HepG2 (cell line): Measurements from ENCODE around the gene PDHX. TPM values are rescaled to one million over a fixed set of nuclear protein-coding genes. Genes with fewer than 3 reads are reported as not detected.

ENCODE experiments used
- ATAC-seq: fragments of 200-7000 bp; cut with Tn5 transposase; 3 replicates; pipeline ENCODE4 v1.9.1; 2020; ENCODE audit warnings: mild to moderate bottlenecking, moderate library complexity
- BruUV-seq: library from RNA; stranded (reverse); fragments of 400-500 nt; replicated peaks from 2 replicates; lab custom pipeline; 2021; lab: Mats Ljungman, UMichigan
- CTCF ChIA-PET: fragments of 300-600 bp; formaldehyde crosslinking; extraction: SDS; loops from one replicate; lab custom pipeline; 2021; ENCODE audit warnings: low total read pairs, inconsistent platforms, low intra/inter-chr PET ratio; lab: Yijun Ruan, JAX
- POLR2A ChIA-PET: fragments of 350-600 bp; sonication (Branson Sonifier 250); formaldehyde crosslinking; loops from one replicate; lab custom pipeline; 2020; ENCODE audit warnings: antibody characterized with exemption, inconsistent platforms; lab: Yijun Ruan, JAX
- DNase-seq: peaks from one replicate; pipeline ENCODE4 v3.0.0-alpha.2; 2015; ENCODE audit warnings: low spot score
- FAIRE-seq: peaks from 3 replicates; lab custom pipeline; 2011; peaks lifted over from hg19 to GRCh38; lab: Jason Lieb, UNC
- H2AFZ ChIP-seq: one replicate; pipeline ENCODE4 v1.6.1; 2011; ENCODE audit warnings: low read length, inconsistent platforms
- H3K27ac ChIP-seq: fragments of 300-600 bp; 3 replicates; pipeline ENCODE4 v1.8.0; 2011; ENCODE audit warnings: mixed run types, mild to moderate bottlenecking, mixed read lengths, low read length, inconsistent platforms; ENCODE audit not compliant: insufficient read depth; ENCODE audit errors: extremely low read length
- H3K27me3 ChIP-seq, 2 experiments: fragments of 200-600 bp in 1 of 2; 2 replicates in 1 of 2; 3 replicates in 1 of 2; pipeline versions ENCODE4 v1.6.0 to v1.8.0; 2011; ENCODE audit warnings: low read length in 2 of 2, mild to moderate bottlenecking in 2 of 2, moderate library complexity in 2 of 2, inconsistent platforms in 1 of 2; ENCODE audit not compliant: insufficient read depth in 2 of 2, control insufficient read depth in 1 of 2
- H3K36me3 ChIP-seq, 2 experiments: fragments of 200-600 bp in 1 of 2; replicated peaks in 1 of 2; 2 replicates in 1 of 2; 3 replicates in 1 of 2; pipeline versions ENCODE4 v1.5.1 to v1.8.0; 2011; ENCODE audit warnings: low read length in 2 of 2, inconsistent platforms in 1 of 2; ENCODE audit not compliant: insufficient read depth in 2 of 2, control insufficient read depth in 1 of 2
- H3K4me1 ChIP-seq: 2 replicates; pipeline ENCODE4 v1.5.1; 2012; ENCODE audit warnings: low read length, inconsistent platforms; ENCODE audit not compliant: insufficient read depth
- H3K4me2 ChIP-seq: 2 replicates; pipeline ENCODE4 v1.6.0; 2011; ENCODE audit warnings: low read depth, low read length, inconsistent platforms
- H3K4me3 ChIP-seq, 3 experiments: fragments of 200-600 bp in 1 of 3; sonication (generic), shearing (Covaris generic) in 1 of 3; replicated peaks in 1 of 3; 2 replicates each; pipeline ENCODE4 v1.5.1; 2011 to 2016; ENCODE audit warnings: low read length in 3 of 3, inconsistent platforms in 2 of 3, low read depth in 2 of 3, mild to moderate bottlenecking in 2 of 3, control low read depth in 1 of 3, mixed read lengths in 1 of 3; ENCODE audit not compliant: insufficient read depth in 1 of 3
- H3K79me2 ChIP-seq: one replicate; pipeline ENCODE4 v1.6.1; 2011; ENCODE audit warnings: low read length, inconsistent platforms; ENCODE audit not compliant: insufficient read depth
- H3K9ac ChIP-seq: 2 replicates; pipeline ENCODE4 v1.6.0; 2011; ENCODE audit warnings: mild to moderate bottlenecking, low read depth, low read length, inconsistent platforms; ENCODE audit not compliant: insufficient read depth
- H3K9me3 ChIP-seq: 2 replicates; pipeline ENCODE4 v1.5.1; 2012; ENCODE audit warnings: mild to moderate bottlenecking, low read length
- H4K20me1 ChIP-seq: 2 replicates; pipeline ENCODE4 v1.6.0; 2011; ENCODE audit warnings: inconsistent platforms, mild to moderate bottlenecking, low read length, moderate library complexity; ENCODE audit not compliant: insufficient read depth
- CENPT ChIP-seq: sonication (generic); formaldehyde crosslinking; IDR thresholded peaks from 2 replicates; pipeline ENCODE4 v1.8.0; 2022; ENCODE audit warnings: low read depth, mild to moderate bottlenecking, moderate library complexity, missing genetic modification reagents
- JUN ChIP-seq: sonication (generic); formaldehyde crosslinking; IDR thresholded peaks from 2 replicates; pipeline ENCODE4 v1.4.0; 2020; ENCODE audit warnings: mild to moderate bottlenecking, missing genetic modification reagents
- MIER2 ChIP-seq: IDR thresholded peaks from 2 replicates; pipeline ENCODE4 v1.6.1; 2016; ENCODE audit warnings: missing biosample characterization, missing genetic modification reagents
- POLR2G ChIP-seq: fragments of 200-400 bp; formaldehyde crosslinking; IDR thresholded peaks from 2 replicates; pipeline ENCODE4 v1.6.1; 2018; ENCODE audit warnings: mild to moderate bottlenecking, low read depth, low read length, moderate library complexity
- RELA ChIP-seq: sonication (generic); formaldehyde crosslinking; IDR thresholded peaks from 2 replicates; pipeline ENCODE4 v1.4.0; 2020; ENCODE audit warnings: missing genetic modification reagents
- SMARCC2 ChIP-seq: fragments of 450-650 bp; IDR thresholded peaks from 2 replicates; pipeline ENCODE4 v1.6.1; 2017; ENCODE audit warnings: antibody characterized with exemption, mild to moderate bottlenecking
- TSC22D2 ChIP-seq: sonication (generic); formaldehyde crosslinking; IDR thresholded peaks from 2 replicates; pipeline ENCODE4 v1.5.1; 2020; ENCODE audit warnings: missing genetic modification reagents, mild to moderate bottlenecking, borderline replicate concordance
- U2AF1 ChIP-seq: fragments of 200-400 bp; formaldehyde crosslinking; optimal IDR thresholded peaks from 2 replicates; pipeline ENCODE3; 2017; ENCODE audit warnings: mild to moderate bottlenecking, low read depth, low read length
- ZNF282 ChIP-seq: fragments of 450-650 bp; IDR thresholded peaks from 2 replicates; pipeline ENCODE4 v1.6.1; 2018; ENCODE audit not compliant: partially characterized antibody
- ZNF501 ChIP-seq: sonication (generic); formaldehyde crosslinking; IDR thresholded peaks from 2 replicates; pipeline ENCODE4 v1.5.1; 2020; ENCODE audit warnings: mild to moderate bottlenecking, moderate library complexity, missing genetic modification reagents
- ZNF510 ChIP-seq: sonication (generic); formaldehyde crosslinking; IDR thresholded peaks from 2 replicates; pipeline ENCODE4 v1.4.0; 2020; ENCODE audit warnings: low read depth, mild to moderate bottlenecking, missing genetic modification reagents
- ZNF547 ChIP-seq: sonication (generic); formaldehyde crosslinking; IDR thresholded peaks from 2 replicates; pipeline ENCODE4 v1.5.1; 2020; ENCODE audit warnings: mild to moderate bottlenecking, missing genetic modification reagents
- ZSCAN21 ChIP-seq: sonication (generic); formaldehyde crosslinking; IDR thresholded peaks from 2 replicates; pipeline ENCODE4 v1.8.0; 2022; ENCODE audit warnings: mild to moderate bottlenecking, missing genetic modification reagents, moderate library complexity, borderline replicate concordance
- in situ Hi-C: cut with HindIII; loops from 2 replicates; pipeline ENCODE4 v1.10.0; 2017; ENCODE audit warnings: low pct_unique_long_range_greater_than_20kb; ENCODE audit not compliant: extremely low pct_ligation_motif_present
- intact Hi-C: fragments of 100-400 bp; cut with micrococcal nuclease; formaldehyde crosslinking; loops from one replicate; pipeline ENCODE4 v1.10.0; 2022; ENCODE audit not compliant: unreplicated experiment
- polyA plus RNA-seq, 8 experiments: library from polyadenylated mRNA; depleted of rRNA in 3 of 8; stranded (reverse) in 7 of 8; unstranded in 1 of 8; fragments of >200 nt; fragmentation: Illumina TruSeq in 4 of 8; extraction: Trizol in 4 of 8; gene quantifications; 2 replicates each; pipeline versions ENCODE4 v1.2.1 to v1.2.3, GENCODE V29; 2011 to 2016; ENCODE audit warnings: low read depth in 4 of 8, missing spikeins in 1 of 8, mixed read lengths in 1 of 8; ENCODE audit not compliant: insufficient read depth in 1 of 8
- total RNA-seq, 5 experiments: library from RNA; depleted of rRNA; stranded (reverse); fragments of >200 nt; fragmentation: Illumina TruSeq; extraction: Trizol; gene quantifications; 2 replicates each; pipeline ENCODE4 v1.2.3, GENCODE V29; 2016; ENCODE audit warnings: low read depth in 1 of 5
- TF ChIP-seq, protein P1 (sequence below): IDR thresholded peaks from 2 replicates; pipeline ENCODE4 v1.6.1; 2012; ENCODE audit warnings: low read length, improper control_type of control experiment
- TF ChIP-seq, protein P2 (sequence below), 2 experiments: fragments of 450-650 bp in 1 of 2; sonication (generic) in 1 of 2; formaldehyde crosslinking; IDR thresholded peaks; 2 replicates each; pipeline versions ENCODE4 v1.5.0 to v1.8.0; 2020 to 2022; ENCODE audit warnings: mild to moderate bottlenecking in 1 of 2, missing genetic modification reagents in 1 of 2
- TF ChIP-seq, protein P3 (sequence below): sonication (generic); formaldehyde crosslinking; IDR thresholded peaks from 2 replicates; pipeline ENCODE4 v1.8.0; 2022; ENCODE audit warnings: missing genetic modification reagents, mild to moderate bottlenecking, moderate library complexity, borderline replicate concordance

The PDHX gene
- total and polyA plus RNA-seq, 2 of the 13 experiments (the other 11 are each of a cell fraction or from before 2014, with no cell fraction given): 41.0 to 73.8 TPM

DNA sequence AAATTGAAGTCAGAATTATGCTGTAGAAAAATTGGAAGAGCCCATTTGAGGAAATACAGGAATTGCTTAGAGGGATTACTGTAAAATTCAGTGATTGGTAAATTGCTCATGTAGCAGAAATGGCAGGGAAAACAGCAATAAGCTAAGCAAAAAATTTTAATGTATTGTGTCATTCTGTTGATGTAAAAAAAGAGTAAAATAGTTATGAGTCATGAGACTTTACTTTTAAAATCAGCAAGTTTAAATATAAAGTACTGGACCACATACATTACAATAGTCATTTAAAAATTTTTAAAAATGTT is 10.4 kb downstream of the PDHX start:
- H4K20me1 ChIP-seq: 0 out of 2 replicates have a peak, but pooled peaks cover 15% of the 10 kb centered on the region
- intact Hi-C loops: loop anchor here (1.0 kb wide), 3 partner anchors 216 to 466 kb away; no protein-coding TSS in a partner anchor
- TF ChIP-seq TSC22D2 (CRISPR knock-in tag) (no peak), ZNF510 (CRISPR knock-in tag) (no peak), MIER2 (no peak), ZNF282 (no peak), ZNF547 (no peak), RELA (CRISPR knock-in tag) (no peak), ZSCAN21 (CRISPR knock-in tag) (no peak), POLR2G (no peak), JUN (CRISPR knock-in tag) (no peak), SMARCC2 (no peak), U2AF1 (no peak), ZNF501 (CRISPR knock-in tag) (no peak), CENPT (CRISPR knock-in tag) (no peak)
- TF ChIP-seq, protein P1, sequence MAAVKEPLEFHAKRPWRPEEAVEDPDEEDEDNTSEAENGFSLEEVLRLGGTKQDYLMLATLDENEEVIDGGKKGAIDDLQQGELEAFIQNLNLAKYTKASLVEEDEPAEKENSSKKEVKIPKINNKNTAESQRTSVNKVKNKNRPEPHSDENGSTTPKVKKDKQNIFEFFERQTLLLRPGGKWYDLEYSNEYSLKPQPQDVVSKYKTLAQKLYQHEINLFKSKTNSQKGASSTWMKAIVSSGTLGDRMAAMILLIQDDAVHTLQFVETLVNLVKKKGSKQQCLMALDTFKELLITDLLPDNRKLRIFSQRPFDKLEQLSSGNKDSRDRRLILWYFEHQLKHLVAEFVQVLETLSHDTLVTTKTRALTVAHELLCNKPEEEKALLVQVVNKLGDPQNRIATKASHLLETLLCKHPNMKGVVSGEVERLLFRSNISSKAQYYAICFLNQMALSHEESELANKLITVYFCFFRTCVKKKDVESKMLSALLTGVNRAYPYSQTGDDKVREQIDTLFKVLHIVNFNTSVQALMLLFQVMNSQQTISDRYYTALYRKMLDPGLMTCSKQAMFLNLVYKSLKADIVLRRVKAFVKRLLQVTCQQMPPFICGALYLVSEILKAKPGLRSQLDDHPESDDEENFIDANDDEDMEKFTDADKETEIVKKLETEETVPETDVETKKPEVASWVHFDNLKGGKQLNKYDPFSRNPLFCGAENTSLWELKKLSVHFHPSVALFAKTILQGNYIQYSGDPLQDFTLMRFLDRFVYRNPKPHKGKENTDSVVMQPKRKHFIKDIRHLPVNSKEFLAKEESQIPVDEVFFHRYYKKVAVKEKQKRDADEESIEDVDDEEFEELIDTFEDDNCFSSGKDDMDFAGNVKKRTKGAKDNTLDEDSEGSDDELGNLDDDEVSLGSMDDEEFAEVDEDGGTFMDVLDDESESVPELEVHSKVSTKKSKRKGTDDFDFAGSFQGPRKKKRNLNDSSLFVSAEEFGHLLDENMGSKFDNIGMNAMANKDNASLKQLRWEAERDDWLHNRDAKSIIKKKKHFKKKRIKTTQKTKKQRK: no peak
- TF ChIP-seq, protein P2, sequence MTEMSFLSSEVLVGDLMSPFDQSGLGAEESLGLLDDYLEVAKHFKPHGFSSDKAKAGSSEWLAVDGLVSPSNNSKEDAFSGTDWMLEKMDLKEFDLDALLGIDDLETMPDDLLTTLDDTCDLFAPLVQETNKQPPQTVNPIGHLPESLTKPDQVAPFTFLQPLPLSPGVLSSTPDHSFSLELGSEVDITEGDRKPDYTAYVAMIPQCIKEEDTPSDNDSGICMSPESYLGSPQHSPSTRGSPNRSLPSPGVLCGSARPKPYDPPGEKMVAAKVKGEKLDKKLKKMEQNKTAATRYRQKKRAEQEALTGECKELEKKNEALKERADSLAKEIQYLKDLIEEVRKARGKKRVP (CRISPR knock-in tag; IDR thresholded peaks at IDR 0.05): no peak
- TF ChIP-seq, protein P3, sequence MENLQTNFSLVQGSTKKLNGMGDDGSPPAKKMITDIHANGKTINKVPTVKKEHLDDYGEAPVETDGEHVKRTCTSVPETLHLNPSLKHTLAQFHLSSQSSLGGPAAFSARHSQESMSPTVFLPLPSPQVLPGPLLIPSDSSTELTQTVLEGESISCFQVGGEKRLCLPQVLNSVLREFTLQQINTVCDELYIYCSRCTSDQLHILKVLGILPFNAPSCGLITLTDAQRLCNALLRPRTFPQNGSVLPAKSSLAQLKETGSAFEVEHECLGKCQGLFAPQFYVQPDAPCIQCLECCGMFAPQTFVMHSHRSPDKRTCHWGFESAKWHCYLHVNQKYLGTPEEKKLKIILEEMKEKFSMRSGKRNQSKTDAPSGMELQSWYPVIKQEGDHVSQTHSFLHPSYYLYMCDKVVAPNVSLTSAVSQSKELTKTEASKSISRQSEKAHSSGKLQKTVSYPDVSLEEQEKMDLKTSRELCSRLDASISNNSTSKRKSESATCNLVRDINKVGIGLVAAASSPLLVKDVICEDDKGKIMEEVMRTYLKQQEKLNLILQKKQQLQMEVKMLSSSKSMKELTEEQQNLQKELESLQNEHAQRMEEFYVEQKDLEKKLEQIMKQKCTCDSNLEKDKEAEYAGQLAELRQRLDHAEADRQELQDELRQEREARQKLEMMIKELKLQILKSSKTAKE (CRISPR knock-in tag): no peak
- no peaks in the 10 kb centered on the region for H3K9me3 ChIP-seq
- no peak for DNase-seq
- ChIA-PET CTCF (interaction anchor here (1.5 to 2.2 kb wide), 3 partner anchors 215 to 465 kb away, joined by 4 to 18 read pairs (median 14); no protein-coding TSS in a partner anchor), POLR2A (interaction anchor here (1.0 to 3.3 kb wide), 2 partner anchors 10 to 461 kb away, joined by 3 to 17 read pairs; partner anchors contain the start of genes APIP and PDHX)
- peaks cover under 1 to 6% of the 10 kb centered on the region in 2 experiments; a peak in 1 of 5 replicates for H3K36me3 ChIP-seq
- ATAC-seq: no peak
- H3K4me1 ChIP-seq: peaks cover 97% of the 10 kb centered on the region
- H3K27ac ChIP-seq: no peak overlapping the region
- no peak for FAIRE-seq
- H2AFZ ChIP-seq: no peak overlapping the region
- no TSS peak for BruUV-seq
- in situ Hi-C loops: loop anchor here (5.0 to 10.0 kb wide), 2 partner anchors 311 to 458 kb away; no protein-coding TSS in a partner anchor
- H3K4me3 ChIP-seq: no peak overlapping the region
- no peak overlapping the region for H3K4me2 ChIP-seq
- H3K9ac ChIP-seq: no peak overlapping the region
- H3K79me2 ChIP-seq: peaks cover 96% of the 10 kb centered on the region
- H3K27me3 ChIP-seq: no peaks in the 10 kb centered on the region
